ENCODE results near the gene MMP23B.

DNA sequence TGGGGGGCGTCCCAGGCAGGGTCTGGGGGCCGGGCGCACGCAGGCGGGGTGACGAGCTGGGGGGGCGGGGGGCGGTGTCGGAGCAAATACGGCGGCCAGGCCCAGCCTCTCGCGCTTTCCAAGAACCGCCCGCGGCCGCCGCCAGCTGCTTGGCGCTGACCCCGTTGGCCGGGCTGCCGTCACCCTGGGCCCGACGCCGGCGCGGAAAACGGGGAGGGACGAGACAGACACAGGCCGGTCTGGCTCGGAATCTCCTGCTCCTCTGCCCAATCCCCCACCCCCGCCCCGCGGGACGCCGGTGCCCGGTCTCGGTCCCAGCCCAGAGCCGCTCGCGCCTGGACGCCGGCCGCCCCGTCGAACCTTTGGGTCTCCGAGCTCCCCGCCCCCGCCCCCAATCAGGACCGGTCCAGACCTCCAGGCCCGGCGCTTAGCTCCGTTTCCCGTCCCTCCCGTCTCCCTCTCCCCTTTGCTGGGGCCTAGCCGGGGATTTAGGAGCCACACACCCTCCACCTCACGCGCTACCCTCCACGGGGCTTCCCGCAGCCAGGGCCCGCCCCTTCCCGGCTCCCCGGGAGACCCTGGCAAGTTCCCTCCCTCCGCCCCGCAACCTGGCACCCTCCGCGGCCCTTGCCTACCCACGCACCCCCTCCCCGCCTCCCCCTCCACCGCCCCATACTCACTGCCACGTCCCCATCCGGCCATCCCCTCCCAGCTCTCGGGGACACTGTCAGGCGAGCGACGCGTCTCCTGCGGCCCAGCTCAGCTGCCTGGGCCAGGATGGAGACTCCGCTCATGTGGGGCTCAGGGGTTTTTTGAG is 800 bp upstream of the MMP23B start:
- TF ChIP-seq, protein P1, sequence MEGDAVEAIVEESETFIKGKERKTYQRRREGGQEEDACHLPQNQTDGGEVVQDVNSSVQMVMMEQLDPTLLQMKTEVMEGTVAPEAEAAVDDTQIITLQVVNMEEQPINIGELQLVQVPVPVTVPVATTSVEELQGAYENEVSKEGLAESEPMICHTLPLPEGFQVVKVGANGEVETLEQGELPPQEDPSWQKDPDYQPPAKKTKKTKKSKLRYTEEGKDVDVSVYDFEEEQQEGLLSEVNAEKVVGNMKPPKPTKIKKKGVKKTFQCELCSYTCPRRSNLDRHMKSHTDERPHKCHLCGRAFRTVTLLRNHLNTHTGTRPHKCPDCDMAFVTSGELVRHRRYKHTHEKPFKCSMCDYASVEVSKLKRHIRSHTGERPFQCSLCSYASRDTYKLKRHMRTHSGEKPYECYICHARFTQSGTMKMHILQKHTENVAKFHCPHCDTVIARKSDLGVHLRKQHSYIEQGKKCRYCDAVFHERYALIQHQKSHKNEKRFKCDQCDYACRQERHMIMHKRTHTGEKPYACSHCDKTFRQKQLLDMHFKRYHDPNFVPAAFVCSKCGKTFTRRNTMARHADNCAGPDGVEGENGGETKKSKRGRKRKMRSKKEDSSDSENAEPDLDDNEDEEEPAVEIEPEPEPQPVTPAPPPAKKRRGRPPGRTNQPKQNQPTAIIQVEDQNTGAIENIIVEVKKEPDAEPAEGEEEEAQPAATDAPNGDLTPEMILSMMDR (IDR thresholded peaks at IDR 0.05; ENCODE audit: borderline replicate concordance, extremely low read depth, low read length, poor library complexity, severe bottlenecking), result no peak
- TF ChIP-seq EZH2 (IDR thresholded peaks at IDR 0.05; ENCODE audit: borderline replicate concordance, low read depth, low read length, severe bottlenecking), result no peak
